ENCODE measurements around the gene CPZ. TPM values are rescaled to one million over a fixed set of nuclear protein-coding genes. Genes with fewer than 3 reads are reported as not detected.

The CPZ gene
- total and polyA plus RNA-seq, 2 of the 4 experiments (the other 2 are of a cell fraction), result 0.90 to 10.3 TPM

GRCh38 chr4:8547108-8547911 is 45.3 kb upstream of the CPZ start (continued):
- TF ChIP-seq FOS (IDR thresholded peaks at IDR 0.05; ENCODE audit: low read depth, low read length) (no peak), CHD1 (IDR thresholded peaks at IDR 0.05; ENCODE audit: low read depth, low read length) (no peak)

GRCh38 chr4:8547912-8548730 is 44.4 kb upstream of the CPZ start:
- H3K27ac ChIP-seq (ENCODE audit: insufficient read depth, low read length), result no peak overlapping the region
- CTCF ChIA-PET, result interaction anchor here (1.2 kb wide), 1 partner anchor 80 kb away, joined by 3 read pairs; no protein-coding TSS in a partner anchor
- H3K56ac ChIP-seq (ENCODE audit: extremely low read depth, insufficient read depth, low read length), result no peak overlapping the region
- H2AK5ac ChIP-seq (ENCODE audit: low read depth, low read length), result no peak overlapping the region
- dilution Hi-C loops (cut with HindIII; ENCODE audit: low sequenced_read_pairs, unreplicated experiment), result no loop called here
- ATAC-seq (ENCODE audit: low read depth) (no peak; the same call in 1 of the 2 replicates), DNase-seq (no peak)
- H4K20me1 ChIP-seq (ENCODE audit: insufficient read depth, low read length), result no peaks in the 10 kb centered on the region
- no peak overlapping the region for H4K5ac ChIP-seq (ENCODE audit: low read depth, low read length)
- no TSS peak for BruUV-seq (replicated peaks)
- H3K4me3 ChIP-seq (ENCODE audit: insufficient read depth, low read depth, low read length), result no peak overlapping the region
- H2BK120ac ChIP-seq (ENCODE audit: low read depth, low read length), result no peak overlapping the region
- H3K18ac ChIP-seq (ENCODE audit: low read depth, low read length), result no peak overlapping the region
- H3K79me1 ChIP-seq (ENCODE audit: low read depth in 1 of 2, low read length in 2 of 2), result no peaks in the 10 kb centered on the region
- no peaks in the 10 kb centered on the region for H3K9me1 ChIP-seq (ENCODE audit: insufficient read depth, low read length)
- H3K9me3 ChIP-seq (ENCODE audit: control insufficient read depth, insufficient read depth, low read length), result peaks cover 2% of the 10 kb centered on the region
- no peak overlapping the region for H3K14ac ChIP-seq (replicated peaks; ENCODE audit: low read depth, low read length)
- no peak overlapping the region for H3K4ac ChIP-seq (ENCODE audit: low read depth, low read length)
- H3K4me2 ChIP-seq (ENCODE audit: low read depth, low read length), result no peak overlapping the region
- no peak overlapping the region for H2BK20ac ChIP-seq (ENCODE audit: low read depth, low read length)
- peaks cover 2% of the 10 kb centered on the region; the same call in 1 of the 2 replicates for H3K4me1 ChIP-seq (ENCODE audit: control insufficient read depth, insufficient read depth, low read length)
- TF ChIP-seq BHLHE40 (IDR thresholded peaks at IDR 0.05; ENCODE audit: low read depth, low read length), result no peak
- no peak for TF ChIP-seq RFX5 (IDR thresholded peaks at IDR 0.05; ENCODE audit: low read depth, low read length)
- TF ChIP-seq SMC3 (IDR thresholded peaks at IDR 0.05; ENCODE audit: low read depth, low read length), result no peak
- no peak for TF ChIP-seq USF2 (IDR thresholded peaks at IDR 0.05; ENCODE audit: low read depth, low read length)
- TF ChIP-seq CEBPB (IDR thresholded peaks at IDR 0.05; ENCODE audit: low read depth, low read length), result no peak
- TF ChIP-seq MAFK (IDR thresholded peaks at IDR 0.05; ENCODE audit: low read depth, low read length), result no peak
- TF ChIP-seq RAD21 (IDR thresholded peaks at IDR 0.05; ENCODE audit: low read length), result no peak
- TF ChIP-seq CTCF (conservative IDR thresholded peaks at IDR 0.05; ENCODE audit: low read depth, low read length), result no peak
- TF ChIP-seq MAZ (IDR thresholded peaks at IDR 0.05; ENCODE audit: borderline replicate concordance, low read depth, low read length), result no peak
- TF ChIP-seq POLR2A (IDR thresholded peaks at IDR 0.05; ENCODE audit: low read depth, low read length), result no peak
- TF ChIP-seq MXI1 (IDR thresholded peaks at IDR 0.05; ENCODE audit: borderline replicate concordance, low read depth, low read length), result no peak
- no peak for TF ChIP-seq CHD1 (IDR thresholded peaks at IDR 0.05; ENCODE audit: low read depth, low read length)
- H2BK15ac ChIP-seq (ENCODE audit: low read depth, low read length), result no peak overlapping the region
- H3K36me3 ChIP-seq (ENCODE audit: control insufficient read depth, insufficient read depth, low read length), result no peaks in the 10 kb centered on the region
- POLR2A ChIA-PET (ENCODE audit: unreplicated experiment), result no interaction called here
- in situ Hi-C loops (cut with MboI; ENCODE audit: low sequenced_read_pairs), result no loop called here
- H3K23ac ChIP-seq (ENCODE audit: low read depth, low read length), result no peak overlapping the region
- no peak overlapping the region for H2BK5ac ChIP-seq (ENCODE audit: low read depth, low read length, poor library complexity, severe bottlenecking)
- no peak overlapping the region for H2AFZ ChIP-seq (replicated peaks; ENCODE audit: low read length, poor library complexity)
- H3K27me3 ChIP-seq (ENCODE audit: control insufficient read depth, insufficient read depth, low read length), result peaks cover 35% of the 10 kb centered on the region
- 75% methylated on average over 11 of the region's 16 CpGs; no CpG with 5 or more reads in 1 of the 2 experiments for WGBS, 2 experiments (ENCODE audit: extremely low coverage in 2 of 2, insufficient read length in 1 of 2)
- intact Hi-C loops (cut with micrococcal nuclease), result loop anchor here (1.0 kb wide), 1 partner anchor 80 kb away; no protein-coding TSS in a partner anchor
- H4K91ac ChIP-seq (ENCODE audit: insufficient read depth, low read depth, low read length), result no peak overlapping the region
- no peak overlapping the region for H4K8ac ChIP-seq (ENCODE audit: low read depth in 2 of 2, low read length in 2 of 2)
- no peak overlapping the region for H3K9ac ChIP-seq (ENCODE audit: low read depth, low read length)
- H2AK9ac ChIP-seq (replicated peaks; ENCODE audit: low read depth, low read length, poor library complexity), result no peak overlapping the region
